ENCODE data around the gene SORCS2. TPM values are rescaled to one million over a fixed set of nuclear protein-coding genes. Genes with fewer than 3 reads are reported as not detected.

SORCS2 gene
- total RNA-seq, 1 experiment from 2014 or later, result 0.05 TPM

DNA sequence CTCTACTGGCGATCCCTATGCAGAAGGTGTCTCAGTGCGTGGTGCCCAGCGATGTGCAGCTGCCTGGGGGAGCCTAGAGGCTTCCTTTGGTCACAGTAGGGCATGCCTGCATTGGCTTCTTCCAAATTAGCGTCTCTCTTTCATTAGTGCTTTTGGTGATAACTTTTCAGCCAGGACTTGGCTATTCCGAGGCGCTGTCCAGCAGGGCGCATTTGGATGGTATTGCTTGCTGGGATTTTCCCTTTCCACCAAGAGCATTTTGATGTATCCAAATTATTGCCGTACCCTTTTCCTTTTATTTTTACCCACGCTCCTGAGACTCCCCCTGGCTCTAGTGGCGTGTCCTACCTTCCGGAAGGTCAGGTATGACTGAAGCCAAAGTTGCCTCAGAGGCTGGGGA is 101.4 kb downstream of the SORCS2 start:
- no peak overlapping the region for H3K27ac ChIP-seq
- no peaks in the 10 kb centered on the region for H3K36me3 ChIP-seq
- no peak for DNase-seq (ENCODE audit: low read depth in 1 of 2, low spot score in 2 of 2)
- no peaks in the 10 kb centered on the region for H3K9me3 ChIP-seq (replicated peaks)
- H3K27me3 ChIP-seq (replicated peaks), result no peaks in the 10 kb centered on the region
- H3K4me3 ChIP-seq, result no peak overlapping the region
- H3K4me1 ChIP-seq (replicated peaks), result no peaks in the 10 kb centered on the region

DNA sequence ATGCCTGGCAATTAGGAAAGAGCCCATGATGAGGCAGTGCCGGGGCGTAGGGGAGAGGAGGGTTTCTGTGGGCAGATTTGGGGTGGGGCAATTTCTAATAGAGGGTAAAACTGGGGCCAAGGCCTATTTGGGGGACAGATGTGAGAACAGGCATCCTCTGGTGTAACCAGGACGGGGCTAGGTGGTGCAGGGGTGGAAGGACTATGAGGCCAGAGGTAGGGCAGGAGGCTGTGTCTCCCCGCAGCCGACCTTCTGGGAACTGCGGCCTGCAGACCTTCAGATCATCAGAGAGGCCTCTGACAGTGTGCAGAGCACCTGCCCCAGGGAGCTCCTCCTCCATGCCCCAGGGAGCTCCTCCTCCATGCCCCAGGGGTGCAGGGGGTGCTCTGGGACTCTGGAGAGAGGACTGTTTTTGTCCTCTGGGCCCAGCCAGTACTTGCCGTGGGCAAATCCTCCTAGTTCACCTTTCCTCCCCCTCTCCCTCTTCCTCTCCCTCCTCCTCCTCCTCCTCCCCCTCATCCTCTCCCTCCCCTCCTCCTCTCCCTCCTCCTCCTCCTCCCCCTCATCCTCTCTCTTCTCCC is 101.9 kb downstream of the SORCS2 start:
- no peak for DNase-seq (ENCODE audit: low read depth in 1 of 2, low spot score in 2 of 2)
- Histone ChIP-seq H3K4me1 (replicated peaks) (no peaks in the 10 kb centered on the region), H3K27me3 (replicated peaks) (no peaks in the 10 kb centered on the region), H3K27ac (no peak overlapping the region), H3K4me3 (no peak overlapping the region), H3K9me3 (replicated peaks) (no peaks in the 10 kb centered on the region), H3K36me3 (no peaks in the 10 kb centered on the region)

DNA sequence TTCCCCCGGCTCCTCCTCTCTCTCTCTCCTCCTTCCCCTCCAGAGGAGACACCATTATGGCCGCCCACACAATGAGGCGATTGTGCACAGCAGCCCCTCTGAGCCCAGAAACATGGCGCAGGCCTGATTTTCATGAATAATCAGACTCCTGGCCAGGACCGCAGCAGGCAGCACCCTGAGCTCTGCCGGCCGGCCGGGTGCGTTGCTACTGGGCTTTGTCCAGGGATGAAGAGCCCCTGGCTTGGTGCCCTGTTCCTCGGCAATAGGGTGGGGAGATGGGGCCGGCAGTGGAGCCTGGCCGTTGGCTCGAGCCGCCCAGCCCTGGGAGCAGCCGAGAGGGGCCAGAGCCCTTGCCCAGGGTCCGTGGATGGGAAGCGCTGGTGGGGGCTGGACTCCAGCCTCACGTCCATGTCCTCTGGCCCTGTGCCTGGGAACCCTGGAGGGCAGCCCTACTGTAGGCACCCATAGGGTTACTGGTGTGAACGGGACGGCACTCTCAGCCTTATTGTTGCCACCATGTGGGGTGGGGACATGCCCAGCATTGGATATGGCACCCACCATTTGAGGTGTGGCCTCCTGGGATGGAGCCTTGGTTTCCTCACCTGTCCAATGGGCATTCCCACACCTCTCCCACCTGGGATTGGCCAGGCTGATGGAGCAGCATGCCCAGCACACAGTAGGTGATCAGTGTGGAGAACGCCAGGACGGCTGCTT is 103.0 kb downstream of the SORCS2 start:
- no peaks in the 10 kb centered on the region for H3K36me3 ChIP-seq
- H3K4me3 ChIP-seq, result no peak overlapping the region
- no peak for DNase-seq (ENCODE audit: low read depth in 1 of 2, low spot score in 2 of 2)
- no peaks in the 10 kb centered on the region for H3K9me3 ChIP-seq (replicated peaks)
- H3K27me3 ChIP-seq (replicated peaks), result no peaks in the 10 kb centered on the region
- H3K4me1 ChIP-seq (replicated peaks), result no peaks in the 10 kb centered on the region
- no peak overlapping the region for H3K27ac ChIP-seq

DNA sequence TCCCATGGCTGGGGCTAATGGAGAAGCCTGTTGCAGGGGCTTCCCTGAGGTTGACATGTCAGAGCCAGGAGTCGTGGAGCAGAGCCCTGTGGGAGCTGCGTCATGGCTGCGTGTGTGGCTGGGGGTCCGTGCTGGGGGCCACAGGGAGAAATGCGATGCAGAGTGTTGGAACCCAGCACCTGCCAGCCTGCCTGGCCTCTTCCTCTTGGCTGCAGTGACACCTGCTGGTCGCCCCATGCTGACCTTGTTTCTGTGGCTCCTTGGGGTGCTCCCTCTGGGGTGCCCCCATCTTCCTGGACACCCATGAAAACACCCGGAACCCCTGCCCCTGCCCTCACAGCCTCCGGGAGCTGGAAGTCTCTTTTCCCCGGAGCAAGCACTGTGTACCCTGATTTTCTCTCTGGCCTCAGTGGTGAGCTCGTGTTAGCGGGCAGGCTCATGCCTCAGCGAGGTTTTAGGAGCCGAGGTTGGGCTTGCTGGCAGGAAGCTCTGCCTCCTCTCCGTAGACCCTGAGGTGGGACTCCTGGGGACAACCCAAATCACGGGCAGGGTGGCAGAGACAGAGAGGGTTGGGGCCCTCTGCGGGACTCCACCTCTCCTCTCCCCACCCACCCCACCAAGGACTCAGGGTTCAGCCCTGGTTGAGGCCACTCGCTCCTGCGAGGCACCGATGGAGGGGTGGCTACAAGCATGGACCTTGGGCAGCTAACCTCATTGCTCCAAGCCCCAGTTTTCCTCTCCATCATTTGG is 103.7 kb downstream of the SORCS2 start:
- no peaks in the 10 kb centered on the region for H3K27me3 ChIP-seq (replicated peaks)
- no peak overlapping the region for H3K4me3 ChIP-seq
- no peak for DNase-seq (ENCODE audit: low read depth in 1 of 2, low spot score in 2 of 2)
- no peak overlapping the region for H3K27ac ChIP-seq
- no peaks in the 10 kb centered on the region for H3K36me3 ChIP-seq
- H3K4me1 ChIP-seq (replicated peaks), result no peaks in the 10 kb centered on the region
- no peaks in the 10 kb centered on the region for H3K9me3 ChIP-seq (replicated peaks)

DNA sequence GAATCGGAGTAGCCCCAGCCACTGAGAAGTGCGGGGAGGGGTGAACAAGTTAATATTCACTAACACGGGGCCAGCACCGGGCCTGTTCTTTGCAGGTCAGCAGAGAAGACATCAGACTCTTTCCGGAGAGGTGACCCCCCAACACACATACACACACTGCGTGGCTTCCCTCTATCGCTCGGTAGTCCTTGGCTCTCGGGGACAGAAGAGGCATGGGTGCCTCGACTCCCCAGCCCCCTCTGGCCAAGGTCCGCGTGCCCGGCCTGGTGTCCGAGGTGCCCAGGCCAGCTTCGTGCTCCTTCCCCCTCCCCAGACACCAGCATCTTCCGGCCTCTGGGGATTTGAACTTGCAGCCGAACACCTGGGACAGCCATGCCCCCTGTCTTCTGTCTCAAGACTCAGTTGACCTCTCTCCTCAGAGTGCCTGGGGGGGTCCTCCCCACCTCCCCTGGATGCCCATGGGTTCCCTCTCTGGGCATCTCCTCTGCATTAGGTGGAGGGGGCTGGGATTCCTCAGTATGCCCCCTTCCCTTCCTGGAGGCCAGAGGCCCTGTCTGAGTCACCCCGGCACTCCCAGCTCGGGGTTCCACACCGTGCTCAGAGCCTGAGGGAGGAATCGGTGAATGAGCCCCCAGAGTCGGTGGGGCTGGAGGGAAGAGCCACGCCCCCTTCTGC is 104.5 kb downstream of the SORCS2 start:
- Histone ChIP-seq H3K27ac (no peak overlapping the region), H3K9me3 (replicated peaks) (no peaks in the 10 kb centered on the region), H3K27me3 (replicated peaks) (no peaks in the 10 kb centered on the region), H3K4me3 (no peak overlapping the region), H3K36me3 (no peaks in the 10 kb centered on the region), H3K4me1 (replicated peaks) (no peaks in the 10 kb centered on the region)
- DNase-seq (ENCODE audit: low read depth in 1 of 2, low spot score in 2 of 2), result no peak

DNA sequence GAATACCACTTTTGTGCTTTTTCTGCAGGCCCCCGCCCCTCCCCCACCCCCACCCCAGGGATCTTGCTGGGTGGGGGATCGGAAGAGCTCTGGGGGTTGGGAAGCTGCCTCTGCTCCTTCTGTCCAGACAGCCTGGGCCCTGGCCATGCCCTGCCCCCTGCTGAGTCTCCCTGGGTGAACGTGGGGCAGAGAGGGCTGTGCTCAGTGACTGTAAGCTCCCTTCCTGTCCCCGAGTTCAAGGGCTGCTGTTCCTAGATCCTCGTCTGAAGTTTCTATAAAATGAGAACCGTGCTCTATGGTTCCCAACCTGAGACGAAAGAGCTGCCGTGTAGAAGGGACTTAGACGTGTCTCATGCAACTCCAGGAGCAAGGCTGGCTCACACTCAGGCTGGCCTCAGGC is 105.0 kb downstream of the SORCS2 start:
- Histone ChIP-seq H3K4me3 (no peak overlapping the region), H3K27me3 (replicated peaks) (no peaks in the 10 kb centered on the region), H3K27ac (no peak overlapping the region), H3K4me1 (replicated peaks) (no peaks in the 10 kb centered on the region), H3K9me3 (replicated peaks) (no peaks in the 10 kb centered on the region), H3K36me3 (no peaks in the 10 kb centered on the region)
- DNase-seq (ENCODE audit: low read depth in 1 of 2, low spot score in 2 of 2), result no peak

DNA sequence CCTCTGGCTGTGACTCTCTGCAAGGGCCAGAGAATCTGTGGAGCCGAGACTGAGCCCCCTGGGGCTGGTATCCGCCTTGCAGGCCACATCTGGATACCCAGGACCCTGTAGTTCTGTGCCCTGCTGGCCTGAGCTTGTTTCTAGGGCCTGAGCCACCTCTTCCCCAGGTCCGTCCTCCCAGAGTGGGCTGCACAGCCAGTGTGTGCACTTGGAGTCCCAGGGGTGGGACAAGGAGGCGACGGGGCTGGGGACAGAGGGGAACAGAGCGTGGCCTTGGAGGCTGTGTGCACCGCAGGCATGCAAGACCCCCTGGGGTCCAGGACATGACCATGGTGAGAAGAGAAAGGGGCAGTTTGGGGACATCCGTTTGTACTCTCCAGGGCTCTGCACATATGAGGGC is 105.5 kb downstream of the SORCS2 start:
- Histone ChIP-seq H3K4me3 (no peak overlapping the region), H3K27ac (no peak overlapping the region), H3K27me3 (replicated peaks) (no peaks in the 10 kb centered on the region), H3K36me3 (no peaks in the 10 kb centered on the region), H3K9me3 (replicated peaks) (no peaks in the 10 kb centered on the region), H3K4me1 (replicated peaks) (no peaks in the 10 kb centered on the region)
- DNase-seq (ENCODE audit: low read depth in 1 of 2, low spot score in 2 of 2), result no peak

DNA sequence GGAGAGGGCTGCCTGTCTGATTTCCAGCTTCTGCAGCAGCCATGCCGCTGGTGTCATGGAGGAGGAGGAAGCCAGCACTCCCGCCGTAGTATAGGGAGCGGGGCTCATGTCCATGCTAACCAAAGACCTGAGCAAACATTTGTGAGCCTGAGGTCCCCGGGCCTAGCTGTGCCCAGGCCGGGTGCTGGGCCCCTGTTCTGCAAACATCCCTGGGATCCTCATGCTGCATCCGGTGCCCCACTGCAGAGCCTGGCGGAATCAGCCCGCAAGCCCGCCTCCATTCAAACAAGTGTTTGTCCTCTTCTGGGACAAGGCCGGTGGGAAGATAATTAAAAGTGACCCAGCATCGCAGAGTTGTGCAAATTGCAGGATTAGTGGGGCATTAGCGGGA is 106.3 kb downstream of the SORCS2 start:
- Histone ChIP-seq H3K27me3 (replicated peaks) (no peaks in the 10 kb centered on the region), H3K9me3 (replicated peaks) (no peaks in the 10 kb centered on the region), H3K4me1 (replicated peaks) (no peaks in the 10 kb centered on the region), H3K27ac (no peak overlapping the region), H3K36me3 (no peaks in the 10 kb centered on the region), H3K4me3 (no peak overlapping the region)
- no peak for DNase-seq (ENCODE audit: low read depth in 1 of 2, low spot score in 2 of 2)

DNA sequence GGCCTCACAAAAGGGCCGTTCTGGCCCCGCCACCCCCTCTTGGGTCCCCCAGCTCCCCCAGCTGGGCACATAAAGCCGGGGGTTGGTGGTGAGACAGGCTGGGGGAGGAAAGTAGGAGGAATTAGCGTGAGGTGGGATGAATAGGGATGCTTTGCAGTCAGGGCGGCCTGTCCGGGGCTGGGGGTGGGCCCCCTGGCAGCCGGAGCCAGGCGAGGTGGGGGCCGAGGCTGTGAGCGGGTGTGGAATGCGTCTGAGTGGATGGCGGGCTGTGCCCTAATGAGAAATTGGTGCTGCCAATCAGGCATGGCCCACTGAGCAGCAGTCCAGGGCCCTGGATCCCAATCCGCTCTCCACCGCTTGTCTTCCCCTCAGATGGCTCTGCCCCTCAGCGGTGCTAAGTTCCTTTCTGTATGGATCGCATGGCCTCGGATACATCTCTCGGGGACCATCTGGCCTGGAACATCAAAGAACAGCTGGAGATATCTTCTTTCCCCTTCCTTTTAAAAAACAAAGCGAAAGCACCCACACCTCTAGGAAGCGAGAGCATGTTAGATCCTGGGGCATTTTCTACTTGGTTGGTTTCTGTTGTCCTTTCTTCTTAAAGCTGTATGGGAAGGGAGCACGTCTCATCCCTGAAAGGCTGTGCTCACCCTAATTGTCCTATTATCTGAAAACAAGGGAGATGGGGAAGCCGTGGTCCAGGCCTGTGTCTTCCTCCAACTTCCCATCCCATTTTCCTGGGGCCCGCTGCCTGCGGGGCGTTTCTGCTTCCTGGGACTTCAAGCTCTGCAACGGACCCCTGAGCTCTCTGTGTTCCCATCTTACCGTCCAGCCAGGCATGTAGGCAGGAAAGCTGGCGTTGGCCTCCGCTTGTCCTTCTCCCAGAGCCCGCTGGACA is 106.9 kb downstream of the SORCS2 start:
- Histone ChIP-seq H3K4me1 (replicated peaks) (no peaks in the 10 kb centered on the region), H3K27ac (no peak overlapping the region), H3K27me3 (replicated peaks) (no peaks in the 10 kb centered on the region), H3K9me3 (replicated peaks) (no peaks in the 10 kb centered on the region), H3K4me3 (no peak overlapping the region), H3K36me3 (no peaks in the 10 kb centered on the region)
- no peak for DNase-seq (ENCODE audit: low read depth in 1 of 2, low spot score in 2 of 2)

DNA sequence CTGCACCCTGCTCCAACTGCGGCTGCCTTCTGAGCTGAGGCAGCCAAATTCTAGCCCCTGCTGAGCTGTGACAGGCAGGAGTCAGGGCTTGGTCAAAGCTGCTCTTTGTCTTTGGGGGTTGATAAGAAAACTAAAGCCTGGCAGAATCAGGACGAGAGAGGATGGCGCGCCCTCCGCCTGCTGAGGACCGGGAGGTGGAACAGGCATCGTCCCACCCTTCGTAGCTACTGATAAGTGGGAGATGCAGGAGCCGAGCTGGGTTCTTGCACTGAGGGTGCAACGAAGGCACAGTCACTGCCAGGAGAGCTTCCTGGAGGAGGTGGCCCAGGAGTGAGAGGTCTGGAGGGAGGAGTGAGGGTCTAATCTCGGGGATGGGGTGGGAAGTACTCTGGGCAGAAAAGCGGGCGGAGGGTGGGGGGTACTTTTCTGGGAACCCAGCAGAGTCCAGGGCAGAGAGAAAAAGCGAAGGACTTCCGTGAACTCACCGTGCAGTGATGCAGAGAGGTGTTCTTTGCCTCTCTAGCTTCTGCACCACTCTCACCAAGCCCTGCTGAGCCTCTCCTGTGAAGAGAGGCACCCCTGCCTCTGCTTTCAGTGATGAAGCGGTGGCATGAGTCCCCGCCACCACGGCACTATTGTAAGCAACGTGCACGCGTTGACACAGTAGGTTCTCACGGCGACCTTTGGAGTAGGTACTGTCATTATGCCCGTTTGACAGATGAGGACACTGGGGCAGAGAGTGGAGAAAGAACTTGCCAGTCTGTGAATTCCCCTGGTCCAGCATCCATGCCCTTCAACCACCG is 107.8 kb downstream of the SORCS2 start:
- no peak for DNase-seq (ENCODE audit: low read depth in 1 of 2, low spot score in 2 of 2)
- Histone ChIP-seq H3K27ac (no peak overlapping the region), H3K4me3 (no peak overlapping the region), H3K4me1 (replicated peaks) (no peaks in the 10 kb centered on the region), H3K27me3 (replicated peaks) (no peaks in the 10 kb centered on the region), H3K9me3 (replicated peaks) (no peaks in the 10 kb centered on the region), H3K36me3 (no peaks in the 10 kb centered on the region)

DNA sequence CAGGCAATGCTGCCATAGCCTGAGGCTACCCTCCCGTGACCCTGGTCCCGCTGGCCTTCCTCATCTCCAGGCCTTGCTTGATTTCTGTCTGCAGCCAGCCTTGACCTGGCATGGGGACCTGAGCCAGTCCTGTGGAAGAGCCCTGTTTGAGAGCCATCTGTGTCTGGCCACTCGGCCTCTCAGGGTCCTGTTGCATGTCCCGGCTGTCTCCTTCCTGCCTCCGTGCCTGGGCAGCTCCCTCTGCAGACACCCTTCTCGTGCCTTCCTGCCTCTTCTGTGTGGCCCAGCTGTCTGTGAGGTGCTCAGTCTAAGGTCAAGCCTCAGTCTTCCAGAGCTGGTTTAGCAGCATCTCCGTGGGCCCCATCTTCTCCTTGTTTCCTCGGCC is 108.4 kb downstream of the SORCS2 start:
- DNase-seq (ENCODE audit: low read depth in 1 of 2, low spot score in 2 of 2), result no peak
- H3K27me3 ChIP-seq (replicated peaks), result no peaks in the 10 kb centered on the region
- H3K27ac ChIP-seq, result no peak overlapping the region
- H3K4me1 ChIP-seq (replicated peaks), result no peaks in the 10 kb centered on the region
- H3K9me3 ChIP-seq (replicated peaks), result no peaks in the 10 kb centered on the region
- no peak overlapping the region for H3K4me3 ChIP-seq
- H3K36me3 ChIP-seq, result no peaks in the 10 kb centered on the region

DNA sequence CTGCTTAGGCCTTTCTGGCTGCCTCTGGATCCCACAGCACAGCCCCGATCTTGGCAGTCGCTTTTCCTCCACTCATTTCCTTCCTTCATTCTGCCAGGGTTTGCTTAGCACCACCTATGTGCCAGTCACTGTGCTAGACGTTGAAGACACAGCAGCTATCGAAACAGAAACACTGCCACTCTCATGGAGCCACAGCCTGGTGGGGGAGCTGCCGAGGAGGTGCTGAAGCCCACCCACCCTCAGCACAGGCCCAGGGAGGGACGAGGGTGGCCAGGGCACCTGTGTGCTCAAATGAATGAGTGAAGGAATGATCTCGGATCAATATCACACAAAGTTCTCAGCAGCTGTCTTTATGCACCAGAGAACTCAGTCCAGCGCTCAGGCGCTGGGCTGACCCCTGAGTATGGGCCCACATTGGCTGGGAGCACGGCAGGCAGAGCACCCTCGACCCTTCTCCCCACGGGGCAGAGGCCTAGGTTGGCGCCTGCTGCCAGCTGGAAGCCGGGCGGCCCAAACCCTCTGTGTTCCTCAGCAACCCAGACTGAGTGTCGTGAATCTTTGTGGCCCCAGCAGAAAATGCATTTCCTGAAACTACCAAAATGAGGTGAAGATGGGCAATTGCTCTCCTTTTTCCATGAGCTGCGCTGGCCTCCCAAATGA is 108.9 kb downstream of the SORCS2 start:
- Histone ChIP-seq H3K27me3 (replicated peaks) (no peaks in the 10 kb centered on the region), H3K9me3 (replicated peaks) (no peaks in the 10 kb centered on the region), H3K27ac (no peak overlapping the region), H3K36me3 (no peaks in the 10 kb centered on the region), H3K4me3 (no peak overlapping the region), H3K4me1 (replicated peaks) (no peaks in the 10 kb centered on the region)
- DNase-seq (ENCODE audit: low read depth in 1 of 2, low spot score in 2 of 2), result no peak
